HG02571 (cell line): ENCODE data around the gene FAM193A.
"Not testable (repeated sequence)": the region's sequence is repeated elsewhere in the genome, so short reads cannot be mapped to it uniquely, and the experiment has no call there.

Experiments used
- ATAC-seq: cut with Tn5 transposase; IDR thresholded peaks from one replicate; pipeline ENCODE4 v1.9.1; 2021; ENCODE audit warnings: mild to moderate bottlenecking, moderate library complexity; ENCODE audit not compliant: unreplicated experiment

Gene FAM193A

GRCh38 chr4:2572076-2572475, 35.6 kb downstream of the FAM193A start:
- ATAC-seq = no peak

GRCh38 chr4:2572866-2573265, 36.4 kb downstream of the FAM193A start:
- no peak for ATAC-seq

GRCh38 chr4:2574009-2574408, 37.6 kb downstream of the FAM193A start:
- no peak for ATAC-seq

- no peak for ATAC-seq
Measured at GRCh38 chr4:2574863-2575262, 38.4 kb downstream of the FAM193A start.

GRCh38 chr4:2576290-2576689, 39.8 kb downstream of the FAM193A start:
- no peak for ATAC-seq

- no peak for ATAC-seq
Measured at GRCh38 chr4:2578106-2578505, 41.7 kb downstream of the FAM193A start.

- no peak for ATAC-seq
Measured at GRCh38 chr4:2579910-2580309, 43.5 kb downstream of the FAM193A start.

GRCh38 chr4:2583092-2583491, 46.6 kb downstream of the FAM193A start:
- ATAC-seq = no peak

GRCh38 chr4:2583517-2583916, 47.1 kb downstream of the FAM193A start:
- ATAC-seq = no peak

GRCh38 chr4:2586502-2586901, 50.1 kb downstream of the FAM193A start:
- no peak for ATAC-seq

GRCh38 chr4:2587213-2587823, 50.9 kb downstream of the FAM193A start:
- no peak for ATAC-seq

- ATAC-seq = no peak
Measured at GRCh38 chr4:2588259-2588658, 51.8 kb downstream of the FAM193A start.

GRCh38 chr4:2591189-2591588, 54.7 kb downstream of the FAM193A start:
- ATAC-seq = no peak

GRCh38 chr4:2592014-2592413, 55.6 kb downstream of the FAM193A start:
- ATAC-seq = not testable (repeated sequence)

- no peak for ATAC-seq
Measured at GRCh38 chr4:2592572-2592971, 56.1 kb downstream of the FAM193A start.

- ATAC-seq = no peak
Measured at GRCh38 chr4:2593003-2593402, 56.6 kb downstream of the FAM193A start.

- ATAC-seq = no peak
Measured at GRCh38 chr4:2595436-2595835, 59.0 kb downstream of the FAM193A start.

GRCh38 chr4:2595952-2596552, 59.6 kb downstream of the FAM193A start:
- ATAC-seq = no peak

- no peak for ATAC-seq
Measured at GRCh38 chr4:2596611-2597010, 60.2 kb downstream of the FAM193A start.

- ATAC-seq = peak; percentile 72
Measured at GRCh38 chr4:2598511-2599303, 62.3 kb downstream of the FAM193A start.

- no peak for ATAC-seq
Measured at GRCh38 chr4:2599304-2599654, 62.8 kb downstream of the FAM193A start.

GRCh38 chr4:2600878-2601277, 64.4 kb downstream of the FAM193A start:
- no peak for ATAC-seq
